ENCODE measurements around the gene CRHR1. TPM values are rescaled to one million over a fixed set of nuclear protein-coding genes. Genes with fewer than 3 reads are reported as not detected.

CRHR1 gene
- total RNA-seq, 4 donors from 2014 or later = 0.10 to 0.54 (median 0.35) TPM; not detected in 1

DNA sequence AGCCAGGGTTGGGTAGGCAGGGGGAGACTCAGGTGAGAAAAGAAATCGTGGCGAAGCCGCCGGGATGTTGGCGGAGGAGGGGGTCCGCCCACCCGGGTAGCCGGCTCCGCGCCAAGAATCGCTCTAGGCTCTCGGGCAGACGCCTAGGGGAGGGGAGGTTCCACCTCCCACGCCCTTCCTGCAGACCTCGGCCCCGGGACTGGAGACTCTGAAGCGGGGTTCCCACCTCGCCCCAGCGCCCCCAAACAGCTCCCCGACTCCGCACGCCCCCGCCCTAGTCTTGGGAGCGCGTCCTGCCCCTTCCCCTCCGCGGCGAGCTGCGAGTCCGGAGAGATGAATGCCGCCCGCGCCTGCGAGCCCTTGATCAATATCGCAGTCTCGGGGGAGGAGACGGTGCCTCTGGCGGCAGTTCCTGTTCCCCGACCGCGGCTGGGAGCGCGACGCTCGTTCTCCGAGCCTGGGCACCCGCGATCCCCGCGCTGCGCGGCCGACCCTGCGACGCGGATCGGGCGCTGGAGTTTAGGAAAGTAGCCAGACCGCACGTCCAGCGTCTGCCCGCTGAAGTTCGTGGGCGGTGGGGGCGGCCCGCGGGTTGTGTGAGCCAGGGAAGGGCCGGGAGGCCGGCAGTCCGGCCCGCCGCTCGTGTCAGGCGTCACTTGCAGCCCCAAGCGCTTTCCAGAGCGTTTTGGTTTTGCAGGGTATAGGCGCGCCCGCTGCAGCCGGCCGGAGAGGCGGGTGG is 790 bp downstream of the CRHR1 start:
- no peak for ATAC-seq
- TF ChIP-seq EP300 (IDR thresholded peaks at IDR 0.05) (no peak), POLR2A (IDR thresholded peaks at IDR 0.05) (no peak), POLR2AphosphoS5 (IDR thresholded peaks at IDR 0.05) (no peak)
- TF ChIP-seq, protein P1, sequence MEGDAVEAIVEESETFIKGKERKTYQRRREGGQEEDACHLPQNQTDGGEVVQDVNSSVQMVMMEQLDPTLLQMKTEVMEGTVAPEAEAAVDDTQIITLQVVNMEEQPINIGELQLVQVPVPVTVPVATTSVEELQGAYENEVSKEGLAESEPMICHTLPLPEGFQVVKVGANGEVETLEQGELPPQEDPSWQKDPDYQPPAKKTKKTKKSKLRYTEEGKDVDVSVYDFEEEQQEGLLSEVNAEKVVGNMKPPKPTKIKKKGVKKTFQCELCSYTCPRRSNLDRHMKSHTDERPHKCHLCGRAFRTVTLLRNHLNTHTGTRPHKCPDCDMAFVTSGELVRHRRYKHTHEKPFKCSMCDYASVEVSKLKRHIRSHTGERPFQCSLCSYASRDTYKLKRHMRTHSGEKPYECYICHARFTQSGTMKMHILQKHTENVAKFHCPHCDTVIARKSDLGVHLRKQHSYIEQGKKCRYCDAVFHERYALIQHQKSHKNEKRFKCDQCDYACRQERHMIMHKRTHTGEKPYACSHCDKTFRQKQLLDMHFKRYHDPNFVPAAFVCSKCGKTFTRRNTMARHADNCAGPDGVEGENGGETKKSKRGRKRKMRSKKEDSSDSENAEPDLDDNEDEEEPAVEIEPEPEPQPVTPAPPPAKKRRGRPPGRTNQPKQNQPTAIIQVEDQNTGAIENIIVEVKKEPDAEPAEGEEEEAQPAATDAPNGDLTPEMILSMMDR (IDR thresholded peaks at IDR 0.05) = no peak
- peaks cover 0 to 26% (median 22%) of the 10 kb centered on the region in 3 donors for H3K4me1 ChIP-seq
- no peaks in the 10 kb centered on the region for H3K9me3 ChIP-seq
- H3K27me3 ChIP-seq = peaks cover 88% of the 10 kb centered on the region
- no peak overlapping the region for H3K27ac ChIP-seq
- H3K4me3 ChIP-seq = peak overlapping the region; percentile 15 to 57
- H3K36me3 ChIP-seq = no peaks in the 10 kb centered on the region
- WGBS, 2 donors (ENCODE audit: low coverage in 1 of 2) = no CpG with 5 or more reads among the region's 82 CpGs

DNA sequence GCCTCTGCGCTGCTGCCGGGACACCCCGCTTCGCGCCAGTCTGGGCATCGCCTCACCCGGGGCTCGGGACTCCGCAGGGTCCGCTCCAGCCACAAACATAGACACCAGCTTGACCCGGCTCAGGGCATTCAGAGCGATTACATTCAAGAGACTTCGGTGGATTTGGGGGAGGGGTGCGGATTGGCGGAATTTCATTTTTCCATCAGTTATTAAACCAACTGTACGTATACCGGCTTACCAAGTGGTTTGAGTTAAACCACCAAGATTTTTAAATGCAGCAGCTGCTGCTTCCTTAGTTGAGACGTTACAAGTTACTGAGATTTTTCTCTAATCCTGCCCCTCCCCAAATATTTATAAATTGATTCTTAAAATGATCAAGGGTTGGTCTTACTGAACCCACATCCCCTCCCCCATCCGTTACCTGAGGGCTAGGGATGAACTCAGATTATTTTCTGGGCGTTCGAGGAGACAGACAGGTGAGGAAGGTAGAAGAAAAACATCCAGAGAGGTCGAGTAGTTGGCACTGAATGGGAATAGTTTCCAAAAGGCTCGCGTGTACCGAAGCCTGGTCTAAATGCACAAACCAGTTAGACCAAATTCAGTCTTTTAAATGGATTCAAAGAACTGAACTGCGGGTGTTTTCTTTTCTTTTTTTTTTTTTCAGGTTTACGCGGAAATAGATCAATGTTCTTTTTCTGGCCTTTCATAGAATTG is 1.5 kb downstream of the CRHR1 start:
- no peak for ATAC-seq
- peaks cover 90% of the 10 kb centered on the region for H3K27me3 ChIP-seq
- no peak for TF ChIP-seq EP300 (IDR thresholded peaks at IDR 0.05)
- TF ChIP-seq POLR2AphosphoS5 (IDR thresholded peaks at IDR 0.05) = no peak
- no peaks in the 10 kb centered on the region for H3K9me3 ChIP-seq
- peak overlapping the region in 1 of 2 donors; percentile 57 for H3K4me3 ChIP-seq
- no peaks in the 10 kb centered on the region for H3K36me3 ChIP-seq
- 50 to 63% methylated on average over 7 to 14 of the region's 28 CpGs for WGBS, 2 donors (ENCODE audit: low coverage in 1 of 2)
- H3K27ac ChIP-seq = no peak overlapping the region
- peaks cover 0 to 26% (median 22%) of the 10 kb centered on the region in 3 donors for H3K4me1 ChIP-seq

DNA sequence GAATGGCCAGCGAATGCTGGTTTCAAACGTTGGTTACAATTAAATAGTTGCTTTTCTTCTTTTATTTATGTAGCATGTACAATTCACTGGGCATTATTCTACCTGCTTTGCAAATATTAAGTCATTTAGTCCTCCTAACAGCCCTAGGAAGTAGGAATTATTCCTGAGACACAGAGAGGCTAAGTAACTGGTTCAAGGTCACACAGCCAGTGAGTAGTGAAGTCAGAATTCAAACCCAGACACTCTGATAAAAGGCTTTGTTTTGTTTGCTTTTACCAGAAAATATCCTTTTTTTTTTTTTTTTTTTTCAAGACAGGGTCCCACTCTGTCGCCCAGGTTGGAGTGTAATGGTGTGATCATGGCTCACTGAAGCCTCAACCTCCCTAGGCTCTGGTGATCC is 2.2 kb downstream of the CRHR1 start:
- 75% methylated on average over 2 of the region's 3 CpGs for WGBS, 2 donors (ENCODE audit: low coverage in 1 of 2)
- Histone ChIP-seq H3K4me1 (peaks cover 0 to 26% (median 22%) of the 10 kb centered on the region in 3 donors), H3K27ac (no peak overlapping the region), H3K9me3 (no peaks in the 10 kb centered on the region), H3K36me3 (no peaks in the 10 kb centered on the region), H3K27me3 (peaks cover 91% of the 10 kb centered on the region), H3K4me3 (no peak overlapping the region)
- TF ChIP-seq EP300 (IDR thresholded peaks at IDR 0.05) = no peak
- TF ChIP-seq, protein P1 (IDR thresholded peaks at IDR 0.05) = no peak
- no peak for TF ChIP-seq POLR2AphosphoS5 (IDR thresholded peaks at IDR 0.05)
- TF ChIP-seq POLR2A (IDR thresholded peaks at IDR 0.05) = no peak
- no peak for ATAC-seq

DNA sequence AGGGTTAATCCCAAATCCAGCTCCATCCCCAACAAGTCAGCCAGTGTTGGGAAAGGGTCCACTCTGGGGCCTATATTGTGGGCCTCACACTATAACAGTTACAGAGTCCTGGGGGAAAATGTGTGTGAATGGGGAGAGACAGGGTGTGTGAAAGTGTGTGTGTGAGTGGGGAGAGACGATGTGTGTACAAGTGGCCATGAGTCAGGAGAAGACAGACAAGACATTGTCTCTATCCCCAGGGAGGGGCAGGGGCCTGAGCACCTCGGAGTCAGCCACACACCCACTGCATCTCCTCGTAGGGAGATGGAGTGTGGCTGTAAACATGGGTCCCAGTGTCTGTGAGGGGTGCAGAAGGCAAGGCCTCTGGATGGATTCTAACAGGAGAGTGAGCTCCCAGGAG is 2.9 kb downstream of the CRHR1 start:
- Histone ChIP-seq H3K4me1 (peaks cover 0 to 26% (median 22%) of the 10 kb centered on the region in 3 donors), H3K27ac (no peak overlapping the region), H3K27me3 (peaks cover 91% of the 10 kb centered on the region), H3K9me3 (no peaks in the 10 kb centered on the region), H3K4me3 (no peak overlapping the region), H3K36me3 (no peaks in the 10 kb centered on the region)
- TF ChIP-seq EP300 (IDR thresholded peaks at IDR 0.05) = no peak
- no peak for TF ChIP-seq POLR2A (IDR thresholded peaks at IDR 0.05)
- TF ChIP-seq, protein P1 (IDR thresholded peaks at IDR 0.05) = no peak
- no peak for TF ChIP-seq POLR2AphosphoS5 (IDR thresholded peaks at IDR 0.05)
- WGBS, 2 donors (ENCODE audit: low coverage in 1 of 2) = 44% methylated on average over 2 of the region's 3 CpGs; no CpG with 5 or more reads in 1 of the 2 donors
- no peak for ATAC-seq

DNA sequence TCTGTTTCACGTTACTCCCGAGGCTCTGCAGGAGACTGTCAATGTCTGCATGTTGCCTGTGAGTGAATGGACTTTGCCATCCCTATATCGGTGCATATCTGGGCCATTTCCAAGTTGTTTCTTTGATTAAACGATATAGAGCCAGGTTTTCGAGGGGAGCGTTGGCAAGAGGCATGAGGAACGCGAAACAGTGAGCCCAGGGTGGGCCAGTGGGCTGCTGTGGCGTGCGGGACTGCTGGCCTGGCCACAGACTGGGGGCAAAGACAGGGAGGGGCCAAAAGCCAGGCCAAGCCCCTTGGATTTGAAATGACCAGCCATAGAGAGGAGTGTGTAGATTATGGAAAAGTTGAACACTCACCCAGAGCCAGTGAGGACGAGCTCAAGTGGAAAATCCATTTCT is 3.5 kb downstream of the CRHR1 start:
- no peaks in the 10 kb centered on the region for H3K36me3 ChIP-seq
- peaks cover 0 to 26% (median 22%) of the 10 kb centered on the region in 3 donors for H3K4me1 ChIP-seq
- no peak overlapping the region for H3K4me3 ChIP-seq
- no peak for ATAC-seq
- 63 to 82% methylated on average over 4 to 10 of the region's 11 CpGs for WGBS, 2 donors (ENCODE audit: low coverage in 1 of 2)
- TF ChIP-seq POLR2A (IDR thresholded peaks at IDR 0.05) = no peak
- TF ChIP-seq, protein P1 (IDR thresholded peaks at IDR 0.05) = no peak
- peaks cover 91% of the 10 kb centered on the region for H3K27me3 ChIP-seq
- no peak overlapping the region for H3K27ac ChIP-seq
- no peaks in the 10 kb centered on the region for H3K9me3 ChIP-seq
